GM23338 (cell line): Measurements from ENCODE around the gene PLCG2. TPM values are rescaled to one million over a fixed set of nuclear protein-coding genes. Genes with fewer than 3 reads are reported as not detected.

Experiments used
- ATAC-seq: fragments of 200-7000 bp; cut with Tn5 transposase; 3 replicates; pipeline ENCODE4 v1.9.1; 2020
- DNase-seq: peaks from one replicate; pipeline ENCODE4 v3.0.0-alpha.2; 2015; ENCODE audit warnings: low spot score
- H2AFZ ChIP-seq: fragments of 200-600 bp; sonication (generic); 2 replicates; pipeline ENCODE4 v1.8.0; 2016; ENCODE audit warnings: antibody characterized with exemption, mild to moderate bottlenecking, moderate library complexity
- H3F3A ChIP-seq: fragments of 200-600 bp; sonication (generic); replicated peaks from 2 replicates; pipeline ENCODE4 v1.8.0; 2017; ENCODE audit warnings: antibody characterized with exemption, mixed run types, low read depth
- H3K27ac ChIP-seq: fragments of 200-600 bp; sonication (generic); 2 replicates; pipeline ENCODE4 v1.6.1; 2016; ENCODE audit warnings: low read depth
- H3K27me3 ChIP-seq: fragments of 200-600 bp; sonication (generic); 2 replicates; pipeline ENCODE4 v1.8.0; 2016; ENCODE audit warnings: mild to moderate bottlenecking, mixed run types, moderate library complexity; ENCODE audit not compliant: insufficient read depth
- H3K36me3 ChIP-seq: fragments of 200-600 bp; sonication (generic); 2 replicates; pipeline ENCODE4 v1.8.0; 2016; ENCODE audit warnings: mild to moderate bottlenecking; ENCODE audit not compliant: insufficient read depth
- H3K4me1 ChIP-seq: fragments of 200-600 bp; sonication (generic); 2 replicates; pipeline ENCODE4 v1.8.0; 2016; ENCODE audit warnings: mild to moderate bottlenecking, moderate library complexity; ENCODE audit not compliant: insufficient read depth
- H3K4me2 ChIP-seq: fragments of 200-600 bp; sonication (generic); 2 replicates; pipeline ENCODE4 v1.7.1; 2017; ENCODE audit warnings: mixed run types
- H3K4me3 ChIP-seq: fragments of 200-600 bp; sonication (generic); 2 replicates; pipeline ENCODE4 v1.6.1; 2016; ENCODE audit warnings: mixed run types
- H3K79me2 ChIP-seq: fragments of 200-600 bp; sonication (generic); replicated peaks from 2 replicates; pipeline ENCODE4 v1.8.0; 2017; ENCODE audit warnings: mild to moderate bottlenecking; ENCODE audit not compliant: insufficient read depth
- H3K9me2 ChIP-seq: fragments of 200-600 bp; sonication (generic); 2 replicates; pipeline ENCODE4 v1.8.0; 2017; ENCODE audit not compliant: insufficient read depth
- H4K20me1 ChIP-seq: fragments of 200-600 bp; sonication (generic); replicated peaks from 2 replicates; pipeline ENCODE4 v1.8.0; 2017; ENCODE audit warnings: mild to moderate bottlenecking; ENCODE audit not compliant: insufficient read depth
- H3K27ac Mint-ChIP-seq: 2 replicates; pipeline ENCODE4 v1.8.0; 2020; ENCODE audit warnings: inconsistent platforms, mild to moderate bottlenecking, moderate library complexity, mixed read lengths
- H3K27me3 Mint-ChIP-seq: 3 replicates; pipeline ENCODE4 v1.8.0; 2022; ENCODE audit warnings: low read depth, mild to moderate bottlenecking, moderate library complexity, mixed read lengths, inconsistent platforms; ENCODE audit not compliant: insufficient read depth, poor library complexity
- H3K36me3 Mint-ChIP-seq: 3 replicates; pipeline ENCODE4 v1.8.0; 2021; ENCODE audit warnings: low read depth, mild to moderate bottlenecking, inconsistent platforms, moderate library complexity, mixed read lengths
- H3K4me1 Mint-ChIP-seq: 3 replicates; pipeline ENCODE4 v1.8.0; 2020; ENCODE audit warnings: mild to moderate bottlenecking, inconsistent platforms, mixed read lengths
- H3K4me3 Mint-ChIP-seq: 3 replicates; pipeline ENCODE4 v1.8.0; 2021; ENCODE audit warnings: moderate library complexity, mild to moderate bottlenecking, inconsistent platforms, mixed read lengths
- H3K9me3 Mint-ChIP-seq: 3 replicates; pipeline ENCODE4 v1.8.0; 2020; ENCODE audit warnings: moderate library complexity, mild to moderate bottlenecking, inconsistent platforms, mixed read lengths
- CREB1 ChIP-seq: fragments of 250-450 bp; sonication (Bioruptor Pico); IDR thresholded peaks from 2 replicates; pipeline ENCODE4 v1.5.0; 2020; ENCODE audit warnings: low read depth, mild to moderate bottlenecking, moderate library complexity
- EZH2 ChIP-seq: fragments of 200-600 bp; sonication (generic); IDR thresholded peaks from one replicate; pipeline ENCODE4 v1.8.0; 2017; ENCODE audit warnings: antibody characterized with exemption, mild to moderate bottlenecking, low read depth; ENCODE audit not compliant: unreplicated experiment
- EZH2phosphoT487 ChIP-seq: fragments of 200-600 bp; sonication (generic); IDR thresholded peaks from one replicate; pipeline ENCODE4 v1.8.1; 2018; ENCODE audit warnings: antibody characterized with exemption; ENCODE audit not compliant: unreplicated experiment
- JUNB ChIP-seq: IDR thresholded peaks from one replicate; pipeline ENCODE4 v1.6.1; 2016; ENCODE audit warnings: antibody characterized with exemption; ENCODE audit not compliant: unreplicated experiment
- NANOG ChIP-seq: IDR thresholded peaks from 2 replicates; pipeline ENCODE4 v1.6.1; 2016; ENCODE audit warnings: antibody characterized with exemption, borderline replicate concordance
- POLR2AphosphoS5 ChIP-seq: IDR thresholded peaks from 2 replicates; pipeline ENCODE4 v1.6.1; 2016; ENCODE audit warnings: antibody characterized with exemption, low read depth
- STAT1 ChIP-seq: IDR thresholded peaks from one replicate; pipeline ENCODE4 v1.6.1; 2016; ENCODE audit warnings: antibody characterized with exemption; ENCODE audit not compliant: unreplicated experiment
- ZNF114 ChIP-seq: fragments of 250-450 bp; sonication (Bioruptor Pico); IDR thresholded peaks from 2 replicates; pipeline ENCODE4 v1.5.0; 2020; ENCODE audit warnings: mild to moderate bottlenecking, moderate library complexity
- ZNF331 ChIP-seq: fragments of 250-450 bp; sonication (Bioruptor Pico); IDR thresholded peaks from 2 replicates; pipeline ENCODE4 v1.5.0; 2020; ENCODE audit warnings: low read depth, mild to moderate bottlenecking, moderate library complexity
- polyA plus RNA-seq: library from polyadenylated mRNA; unstranded; fragments of >200 nt; fragmentation: Nextera tagmentation; extraction: Ambion mirVana; gene quantifications from 2 replicates; pipeline ENCODE4 v1.2.1, GENCODE V29; 2016
- total RNA-seq: library from RNA; depleted of rRNA; stranded (reverse); fragments of >200 nt; shearing (Covaris generic); gene quantifications from 2 replicates; pipeline ENCODE4 v1.2.3, GENCODE V29; 2014
- TF ChIP-seq, protein P1 (sequence below): IDR thresholded peaks from 2 replicates; pipeline ENCODE4 v1.6.1; 2016; ENCODE audit warnings: antibody characterized with exemption
- TF ChIP-seq, protein P2 (sequence below): IDR thresholded peaks from one replicate; pipeline ENCODE4 v1.6.1; 2018; ENCODE audit warnings: antibody characterized with exemption; ENCODE audit not compliant: unreplicated experiment
- TF ChIP-seq, protein P3 (sequence below), 2 experiments: fragments of 200-600 bp in 1 of 2; sonication (generic) in 1 of 2; conservative IDR thresholded peaks; 2 replicates each; pipeline versions ENCODE4 v1.5.1 to v1.6.1; 2016 to 2017; ENCODE audit warnings: antibody characterized with exemption in 2 of 2, low read depth in 2 of 2, mild to moderate bottlenecking in 2 of 2, moderate library complexity in 1 of 2
- TF ChIP-seq, protein P4 (sequence below): fragments of 250-450 bp; sonication (Bioruptor Pico); IDR thresholded peaks from 2 replicates; pipeline ENCODE4 v1.5.0; 2020; ENCODE audit warnings: mild to moderate bottlenecking, moderate library complexity

PLCG2 gene
- total and polyA plus RNA-seq, 2 experiments from 2014 or later = 2.4 to 5.9 TPM

DNA sequence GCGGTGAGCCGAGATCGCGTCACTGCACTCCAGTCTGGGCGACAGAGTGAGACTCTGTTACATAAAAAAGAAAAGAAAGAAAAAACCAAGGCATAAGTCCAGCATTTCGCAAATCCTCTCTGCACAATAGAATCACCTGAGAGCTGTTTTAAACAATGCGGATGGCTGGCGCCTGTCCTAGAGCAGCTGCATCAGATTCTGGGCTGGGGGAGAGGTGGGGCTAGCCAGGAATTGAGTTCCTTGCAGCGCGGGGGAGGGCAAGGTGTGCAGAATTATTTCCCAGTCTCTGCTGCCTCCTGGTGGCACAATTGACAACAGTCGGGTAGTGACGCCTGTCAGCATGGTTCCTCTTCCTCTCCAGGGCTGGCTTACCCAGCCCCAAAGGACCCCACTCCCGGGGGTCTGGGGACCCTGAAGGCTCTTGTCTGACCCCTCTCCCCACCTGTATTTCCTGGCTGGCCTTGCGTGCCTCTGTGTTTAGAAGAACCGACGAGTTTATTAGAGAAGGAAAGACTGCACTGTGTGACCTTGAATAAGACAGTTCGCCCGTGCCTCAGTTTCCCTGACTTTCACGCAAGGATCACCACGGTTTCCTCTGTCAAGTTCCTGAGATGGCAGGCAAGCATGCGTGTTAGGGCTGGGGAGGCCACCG, 41.1 kb upstream of the PLCG2 start:
- no peaks in the 10 kb centered on the region for H4K20me1 ChIP-seq
- ATAC-seq (peak; percentile 87), DNase-seq (peak; percentile 95)
- Mint-ChIP-seq H3K4me1 (peaks cover 12% of the 10 kb centered on the region), H3K27me3 (peaks cover 12% of the 10 kb centered on the region), H3K4me3 (peak overlapping the region; percentile 16; the same call in 1 of the 3 replicates), H3K36me3 (no peaks in the 10 kb centered on the region), H3K9me3 (peaks cover 3% of the 10 kb centered on the region; the same call in 2 of the 3 replicates), H3K27ac (peak overlapping the region; percentile 78)
- H3K4me2 ChIP-seq = peak overlapping the region; percentile 62
- H3K36me3 ChIP-seq = no peaks in the 10 kb centered on the region
- no peaks in the 10 kb centered on the region for H3K79me2 ChIP-seq
- H3K4me3 ChIP-seq = peak overlapping the region; percentile 37; the same call in 1 of the 2 replicates
- H3K9me2 ChIP-seq = 0 out of 2 replicates have a peak, but pooled peaks cover 7% of the 10 kb centered on the region
- no peaks in the 10 kb centered on the region for H3F3A ChIP-seq
- no peak overlapping the region for H3K27ac ChIP-seq
- peaks cover 6% of the 10 kb centered on the region for H3K4me1 ChIP-seq
- TF ChIP-seq ZNF331 (CRISPR knock-in tag) (no peak), STAT1 (no peak), EZH2 (no peak), CREB1 (CRISPR knock-in tag) (peak; percentile 59; the same call in 1 of the 2 replicates), POLR2AphosphoS5 (no peak), JUNB (no peak), ZNF114 (CRISPR knock-in tag) (no peak), NANOG (no peak), EZH2phosphoT487 (no peak)
- TF ChIP-seq, protein P1, sequence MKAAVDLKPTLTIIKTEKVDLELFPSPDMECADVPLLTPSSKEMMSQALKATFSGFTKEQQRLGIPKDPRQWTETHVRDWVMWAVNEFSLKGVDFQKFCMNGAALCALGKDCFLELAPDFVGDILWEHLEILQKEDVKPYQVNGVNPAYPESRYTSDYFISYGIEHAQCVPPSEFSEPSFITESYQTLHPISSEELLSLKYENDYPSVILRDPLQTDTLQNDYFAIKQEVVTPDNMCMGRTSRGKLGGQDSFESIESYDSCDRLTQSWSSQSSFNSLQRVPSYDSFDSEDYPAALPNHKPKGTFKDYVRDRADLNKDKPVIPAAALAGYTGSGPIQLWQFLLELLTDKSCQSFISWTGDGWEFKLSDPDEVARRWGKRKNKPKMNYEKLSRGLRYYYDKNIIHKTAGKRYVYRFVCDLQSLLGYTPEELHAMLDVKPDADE = no peak
- TF ChIP-seq, protein P2, sequence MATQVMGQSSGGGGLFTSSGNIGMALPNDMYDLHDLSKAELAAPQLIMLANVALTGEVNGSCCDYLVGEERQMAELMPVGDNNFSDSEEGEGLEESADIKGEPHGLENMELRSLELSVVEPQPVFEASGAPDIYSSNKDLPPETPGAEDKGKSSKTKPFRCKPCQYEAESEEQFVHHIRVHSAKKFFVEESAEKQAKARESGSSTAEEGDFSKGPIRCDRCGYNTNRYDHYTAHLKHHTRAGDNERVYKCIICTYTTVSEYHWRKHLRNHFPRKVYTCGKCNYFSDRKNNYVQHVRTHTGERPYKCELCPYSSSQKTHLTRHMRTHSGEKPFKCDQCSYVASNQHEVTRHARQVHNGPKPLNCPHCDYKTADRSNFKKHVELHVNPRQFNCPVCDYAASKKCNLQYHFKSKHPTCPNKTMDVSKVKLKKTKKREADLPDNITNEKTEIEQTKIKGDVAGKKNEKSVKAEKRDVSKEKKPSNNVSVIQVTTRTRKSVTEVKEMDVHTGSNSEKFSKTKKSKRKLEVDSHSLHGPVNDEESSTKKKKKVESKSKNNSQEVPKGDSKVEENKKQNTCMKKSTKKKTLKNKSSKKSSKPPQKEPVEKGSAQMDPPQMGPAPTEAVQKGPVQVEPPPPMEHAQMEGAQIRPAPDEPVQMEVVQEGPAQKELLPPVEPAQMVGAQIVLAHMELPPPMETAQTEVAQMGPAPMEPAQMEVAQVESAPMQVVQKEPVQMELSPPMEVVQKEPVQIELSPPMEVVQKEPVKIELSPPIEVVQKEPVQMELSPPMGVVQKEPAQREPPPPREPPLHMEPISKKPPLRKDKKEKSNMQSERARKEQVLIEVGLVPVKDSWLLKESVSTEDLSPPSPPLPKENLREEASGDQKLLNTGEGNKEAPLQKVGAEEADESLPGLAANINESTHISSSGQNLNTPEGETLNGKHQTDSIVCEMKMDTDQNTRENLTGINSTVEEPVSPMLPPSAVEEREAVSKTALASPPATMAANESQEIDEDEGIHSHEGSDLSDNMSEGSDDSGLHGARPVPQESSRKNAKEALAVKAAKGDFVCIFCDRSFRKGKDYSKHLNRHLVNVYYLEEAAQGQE = no peak
- TF ChIP-seq, protein P3, sequence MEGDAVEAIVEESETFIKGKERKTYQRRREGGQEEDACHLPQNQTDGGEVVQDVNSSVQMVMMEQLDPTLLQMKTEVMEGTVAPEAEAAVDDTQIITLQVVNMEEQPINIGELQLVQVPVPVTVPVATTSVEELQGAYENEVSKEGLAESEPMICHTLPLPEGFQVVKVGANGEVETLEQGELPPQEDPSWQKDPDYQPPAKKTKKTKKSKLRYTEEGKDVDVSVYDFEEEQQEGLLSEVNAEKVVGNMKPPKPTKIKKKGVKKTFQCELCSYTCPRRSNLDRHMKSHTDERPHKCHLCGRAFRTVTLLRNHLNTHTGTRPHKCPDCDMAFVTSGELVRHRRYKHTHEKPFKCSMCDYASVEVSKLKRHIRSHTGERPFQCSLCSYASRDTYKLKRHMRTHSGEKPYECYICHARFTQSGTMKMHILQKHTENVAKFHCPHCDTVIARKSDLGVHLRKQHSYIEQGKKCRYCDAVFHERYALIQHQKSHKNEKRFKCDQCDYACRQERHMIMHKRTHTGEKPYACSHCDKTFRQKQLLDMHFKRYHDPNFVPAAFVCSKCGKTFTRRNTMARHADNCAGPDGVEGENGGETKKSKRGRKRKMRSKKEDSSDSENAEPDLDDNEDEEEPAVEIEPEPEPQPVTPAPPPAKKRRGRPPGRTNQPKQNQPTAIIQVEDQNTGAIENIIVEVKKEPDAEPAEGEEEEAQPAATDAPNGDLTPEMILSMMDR (conservative IDR thresholded peaks at IDR 0.05; ENCODE audit: low read depth in 2 of 2) = peak; percentile 88 to 97
- TF ChIP-seq, protein P4, sequence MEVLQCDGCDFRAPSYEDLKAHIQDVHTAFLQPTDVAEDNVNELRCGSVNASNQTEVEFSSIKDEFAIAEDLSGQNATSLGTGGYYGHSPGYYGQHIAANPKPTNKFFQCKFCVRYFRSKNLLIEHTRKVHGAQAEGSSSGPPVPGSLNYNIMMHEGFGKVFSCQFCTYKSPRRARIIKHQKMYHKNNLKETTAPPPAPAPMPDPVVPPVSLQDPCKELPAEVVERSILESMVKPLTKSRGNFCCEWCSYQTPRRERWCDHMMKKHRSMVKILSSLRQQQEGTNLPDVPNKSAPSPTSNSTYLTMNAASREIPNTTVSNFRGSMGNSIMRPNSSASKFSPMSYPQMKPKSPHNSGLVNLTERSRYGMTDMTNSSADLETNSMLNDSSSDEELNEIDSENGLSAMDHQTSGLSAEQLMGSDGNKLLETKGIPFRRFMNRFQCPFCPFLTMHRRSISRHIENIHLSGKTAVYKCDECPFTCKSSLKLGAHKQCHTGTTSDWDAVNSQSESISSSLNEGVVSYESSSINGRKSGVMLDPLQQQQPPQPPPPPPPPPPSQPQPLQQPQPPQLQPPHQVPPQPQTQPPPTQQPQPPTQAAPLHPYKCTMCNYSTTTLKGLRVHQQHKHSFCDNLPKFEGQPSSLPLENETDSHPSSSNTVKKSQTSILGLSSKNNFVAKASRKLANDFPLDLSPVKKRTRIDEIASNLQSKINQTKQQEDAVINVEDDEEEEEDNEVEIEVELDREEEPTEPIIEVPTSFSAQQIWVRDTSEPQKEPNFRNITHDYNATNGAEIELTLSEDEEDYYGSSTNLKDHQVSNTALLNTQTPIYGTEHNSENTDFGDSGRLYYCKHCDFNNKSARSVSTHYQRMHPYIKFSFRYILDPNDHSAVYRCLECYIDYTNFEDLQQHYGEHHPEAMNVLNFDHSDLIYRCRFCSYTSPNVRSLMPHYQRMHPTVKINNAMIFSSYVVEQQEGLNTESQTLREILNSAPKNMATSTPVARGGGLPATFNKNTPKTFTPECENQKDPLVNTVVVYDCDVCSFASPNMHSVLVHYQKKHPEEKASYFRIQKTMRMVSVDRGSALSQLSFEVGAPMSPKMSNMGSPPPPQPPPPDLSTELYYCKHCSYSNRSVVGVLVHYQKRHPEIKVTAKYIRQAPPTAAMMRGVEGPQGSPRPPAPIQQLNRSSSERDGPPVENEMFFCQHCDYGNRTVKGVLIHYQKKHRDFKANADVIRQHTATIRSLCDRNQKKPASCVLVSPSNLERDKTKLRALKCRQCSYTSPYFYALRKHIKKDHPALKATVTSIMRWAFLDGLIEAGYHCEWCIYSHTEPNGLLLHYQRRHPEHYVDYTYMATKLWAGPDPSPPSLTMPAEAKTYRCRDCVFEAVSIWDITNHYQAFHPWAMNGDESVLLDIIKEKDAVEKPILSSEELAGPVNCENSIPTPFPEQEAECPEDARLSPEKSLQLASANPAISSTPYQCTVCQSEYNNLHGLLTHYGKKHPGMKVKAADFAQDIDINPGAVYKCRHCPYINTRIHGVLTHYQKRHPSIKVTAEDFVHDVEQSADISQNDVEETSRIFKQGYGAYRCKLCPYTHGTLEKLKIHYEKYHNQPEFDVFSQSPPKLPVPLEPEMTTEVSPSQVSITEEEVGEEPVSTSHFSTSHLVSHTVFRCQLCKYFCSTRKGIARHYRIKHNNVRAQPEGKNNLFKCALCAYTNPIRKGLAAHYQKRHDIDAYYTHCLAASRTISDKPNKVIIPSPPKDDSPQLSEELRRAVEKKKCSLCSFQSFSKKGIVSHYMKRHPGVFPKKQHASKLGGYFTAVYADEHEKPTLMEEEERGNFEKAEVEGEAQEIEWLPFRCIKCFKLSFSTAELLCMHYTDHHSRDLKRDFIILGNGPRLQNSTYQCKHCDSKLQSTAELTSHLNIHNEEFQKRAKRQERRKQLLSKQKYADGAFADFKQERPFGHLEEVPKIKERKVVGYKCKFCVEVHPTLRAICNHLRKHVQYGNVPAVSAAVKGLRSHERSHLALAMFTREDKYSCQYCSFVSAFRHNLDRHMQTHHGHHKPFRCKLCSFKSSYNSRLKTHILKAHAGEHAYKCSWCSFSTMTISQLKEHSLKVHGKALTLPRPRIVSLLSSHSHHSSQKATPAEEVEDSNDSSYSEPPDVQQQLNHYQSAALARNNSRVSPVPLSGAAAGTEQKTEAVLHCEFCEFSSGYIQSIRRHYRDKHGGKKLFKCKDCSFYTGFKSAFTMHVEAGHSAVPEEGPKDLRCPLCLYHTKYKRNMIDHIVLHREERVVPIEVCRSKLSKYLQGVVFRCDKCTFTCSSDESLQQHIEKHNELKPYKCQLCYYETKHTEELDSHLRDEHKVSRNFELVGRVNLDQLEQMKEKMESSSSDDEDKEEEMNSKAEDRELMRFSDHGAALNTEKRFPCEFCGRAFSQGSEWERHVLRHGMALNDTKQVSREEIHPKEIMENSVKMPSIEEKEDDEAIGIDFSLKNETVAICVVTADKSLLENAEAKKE = no peak
- no peaks in the 10 kb centered on the region for H3K27me3 ChIP-seq
- peak overlapping the region; percentile 11; the same call in 1 of the 2 replicates for H2AFZ ChIP-seq
